B cell (primary cell): ENCODE measurements around the gene CCDC57.

Experiments
- EZH2 ChIP-seq: IDR thresholded peaks from 2 replicates; pipeline ENCODE4 v1.6.1; 2012; ENCODE audit warnings: borderline replicate concordance, low read depth, mild to moderate bottlenecking, moderate library complexity, low read length; ENCODE audit not compliant: insufficient read depth, poor library complexity, severe bottlenecking
- TF ChIP-seq, protein P1 (sequence below): fragments of 200-600 bp; IDR thresholded peaks from one replicate; pipeline ENCODE4 v1.8.0; 2022; ENCODE audit warnings: antibody characterized with exemption, mild to moderate bottlenecking

DNA sequence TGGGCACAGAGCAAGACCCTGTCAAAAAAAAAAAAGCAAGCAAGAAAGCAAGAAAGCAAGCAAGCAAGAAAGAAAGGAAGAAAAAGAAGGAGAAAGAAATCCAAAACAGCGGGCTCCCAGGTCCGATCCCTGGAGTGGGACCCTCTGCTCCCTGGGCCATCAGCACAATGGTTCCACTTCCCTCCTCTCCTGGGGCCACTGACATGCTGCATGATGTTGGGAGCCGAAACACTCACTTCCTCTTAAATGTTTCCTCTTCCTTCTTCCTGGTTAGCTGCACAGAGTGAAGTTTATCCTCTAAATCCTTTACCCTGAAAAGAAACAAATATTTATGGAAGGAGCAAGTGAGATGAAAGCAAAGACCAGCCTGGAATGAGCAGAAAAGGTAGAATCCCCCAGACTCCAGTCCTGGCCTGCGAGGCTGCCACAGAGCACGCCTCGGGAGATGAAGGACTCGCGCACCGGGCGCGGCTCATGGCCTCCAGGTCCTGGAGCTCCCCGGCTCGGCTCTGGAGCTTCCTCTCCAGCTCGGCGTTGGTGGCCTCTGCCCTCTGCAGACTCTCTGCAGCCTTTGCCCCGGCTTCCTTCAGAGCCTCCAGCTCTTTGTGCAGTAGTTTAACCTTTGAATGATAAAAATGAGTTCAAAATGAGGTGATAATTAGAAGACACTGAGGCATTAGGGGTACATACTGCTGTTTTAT lies 19.0 kb downstream of the CCDC57 start:
- TF ChIP-seq, protein P1, sequence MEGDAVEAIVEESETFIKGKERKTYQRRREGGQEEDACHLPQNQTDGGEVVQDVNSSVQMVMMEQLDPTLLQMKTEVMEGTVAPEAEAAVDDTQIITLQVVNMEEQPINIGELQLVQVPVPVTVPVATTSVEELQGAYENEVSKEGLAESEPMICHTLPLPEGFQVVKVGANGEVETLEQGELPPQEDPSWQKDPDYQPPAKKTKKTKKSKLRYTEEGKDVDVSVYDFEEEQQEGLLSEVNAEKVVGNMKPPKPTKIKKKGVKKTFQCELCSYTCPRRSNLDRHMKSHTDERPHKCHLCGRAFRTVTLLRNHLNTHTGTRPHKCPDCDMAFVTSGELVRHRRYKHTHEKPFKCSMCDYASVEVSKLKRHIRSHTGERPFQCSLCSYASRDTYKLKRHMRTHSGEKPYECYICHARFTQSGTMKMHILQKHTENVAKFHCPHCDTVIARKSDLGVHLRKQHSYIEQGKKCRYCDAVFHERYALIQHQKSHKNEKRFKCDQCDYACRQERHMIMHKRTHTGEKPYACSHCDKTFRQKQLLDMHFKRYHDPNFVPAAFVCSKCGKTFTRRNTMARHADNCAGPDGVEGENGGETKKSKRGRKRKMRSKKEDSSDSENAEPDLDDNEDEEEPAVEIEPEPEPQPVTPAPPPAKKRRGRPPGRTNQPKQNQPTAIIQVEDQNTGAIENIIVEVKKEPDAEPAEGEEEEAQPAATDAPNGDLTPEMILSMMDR, result no peak
- TF ChIP-seq EZH2, result no peak
